Endothelial cell (in vitro differentiated cells): ENCODE measurements around the gene VTI1A. TPM values are rescaled to one million over a fixed set of nuclear protein-coding genes. Genes with fewer than 3 reads are reported as not detected.

Source experiments
- DNase-seq: peaks from one replicate; pipeline ENCODE4 v3.0.0; 2021; ENCODE audit warnings: low spot score
- H3K27ac Mint-ChIP-seq: one replicate; pipeline ENCODE4 v1.8.0; 2021; ENCODE audit warnings: mixed read lengths, inconsistent platforms; ENCODE audit not compliant: unreplicated experiment
- H3K27me3 Mint-ChIP-seq: one replicate; pipeline ENCODE4 v1.8.0; 2021; ENCODE audit warnings: mild to moderate bottlenecking, moderate library complexity, mixed read lengths, inconsistent platforms; ENCODE audit not compliant: unreplicated experiment
- H3K36me3 Mint-ChIP-seq: one replicate; pipeline ENCODE4 v1.8.0; 2021; ENCODE audit warnings: mild to moderate bottlenecking, low read depth, mixed read lengths, inconsistent platforms; ENCODE audit not compliant: unreplicated experiment
- H3K4me1 Mint-ChIP-seq: one replicate; pipeline ENCODE4 v1.8.0; 2021; ENCODE audit warnings: mild to moderate bottlenecking, mixed read lengths, inconsistent platforms; ENCODE audit not compliant: unreplicated experiment
- H3K4me3 Mint-ChIP-seq: one replicate; pipeline ENCODE4 v1.8.0; 2021; ENCODE audit warnings: mild to moderate bottlenecking, mixed read lengths, inconsistent platforms; ENCODE audit not compliant: unreplicated experiment
- H3K9me3 Mint-ChIP-seq: one replicate; pipeline ENCODE4 v1.8.0; 2021; ENCODE audit warnings: mixed read lengths, inconsistent platforms; ENCODE audit not compliant: unreplicated experiment
- CTCF ChIP-seq: fragments of 200-600 bp; sonication (generic); IDR thresholded peaks from one replicate; pipeline ENCODE4 v1.5.0; 2021; ENCODE audit warnings: antibody characterized with exemption; ENCODE audit not compliant: unreplicated experiment
- total RNA-seq: library from RNA; stranded (reverse); fragmentation: NEBNext Ultra II Directional; extraction: Animal tissue kit (Norgen Biotek cat#: 25700); gene quantifications from one replicate; pipeline ENCODE4 v1.2.1, GENCODE V29; 2021; ENCODE audit not compliant: unreplicated experiment

VTI1A gene
- total RNA-seq, 1 donor from 2014 or later, result 35.4 TPM

GRCh38 chr10:112810711-112811151 lies 363.7 kb downstream of the VTI1A start:
- no peak overlapping the region for H3K27ac Mint-ChIP-seq
- H3K4me1 Mint-ChIP-seq, result peaks cover 42% of the 10 kb centered on the region
- H3K9me3 Mint-ChIP-seq, result no peaks in the 10 kb centered on the region
- no peak overlapping the region for H3K4me3 Mint-ChIP-seq
- H3K36me3 Mint-ChIP-seq, result peaks cover 3% of the 10 kb centered on the region
- DNase-seq, result no peak
- H3K27me3 Mint-ChIP-seq, result peaks cover 5% of the 10 kb centered on the region
- no peak for TF ChIP-seq CTCF

- Mint-ChIP-seq H3K27ac (no peak overlapping the region), H3K4me1 (peaks cover 53% of the 10 kb centered on the region), H3K4me3 (no peak overlapping the region), H3K27me3 (peaks cover 5% of the 10 kb centered on the region), H3K9me3 (no peaks in the 10 kb centered on the region), H3K36me3 (peaks cover 3% of the 10 kb centered on the region)
- no peak for DNase-seq
- TF ChIP-seq CTCF, result no peak
Observed at GRCh38 chr10:112811741-112812551, 364.9 kb downstream of the VTI1A start.

GRCh38 chr10:112812586-112812985 lies 365.6 kb downstream of the VTI1A start:
- no peak for TF ChIP-seq CTCF
- Mint-ChIP-seq H3K36me3 (peaks cover 3% of the 10 kb centered on the region), H3K4me3 (no peak overlapping the region), H3K27ac (no peak overlapping the region), H3K27me3 (peaks cover 2% of the 10 kb centered on the region), H3K4me1 (peaks cover 57% of the 10 kb centered on the region), H3K9me3 (no peaks in the 10 kb centered on the region)
- no peak for DNase-seq

- no peaks in the 10 kb centered on the region for H3K27me3 Mint-ChIP-seq
- no peaks in the 10 kb centered on the region for H3K9me3 Mint-ChIP-seq
- no peak for TF ChIP-seq CTCF
- no peak for DNase-seq
- H3K4me3 Mint-ChIP-seq, result no peak overlapping the region
- H3K4me1 Mint-ChIP-seq, result peaks cover 53% of the 10 kb centered on the region
- H3K36me3 Mint-ChIP-seq, result peaks cover 3% of the 10 kb centered on the region
- H3K27ac Mint-ChIP-seq, result no peak overlapping the region
Observed at GRCh38 chr10:112813866-112814591, 367.0 kb downstream of the VTI1A start.
